Omental fat pad (tissue), 4 donors: ENCODE results near the gene TRAF2. TPM values are rescaled to one million over a fixed set of nuclear protein-coding genes. Genes with fewer than 3 reads are reported as not detected.

Experiments used
- ATAC-seq: fragments of 150-250 bp; one replicate; pipeline ENCODE4 v1.9.1; 2016; ENCODE audit warnings: mild to moderate bottlenecking, moderate library complexity; ENCODE audit not compliant: low FRiP score
- DNase-seq: peaks from one replicate; pipeline ENCODE4 v3.0.0-alpha.2; 2019; ENCODE audit warnings: low spot score
- CTCF ChIP-seq, 3 donors: fragments of 450-650 bp; IDR thresholded peaks; one replicate each; pipeline ENCODE4 v1.5.1; 2016 to 2017; ENCODE audit warnings: antibody characterized with exemption in 3 of 3, mild to moderate bottlenecking in 3 of 3, moderate library complexity in 2 of 3
- total RNA-seq, 4 donors: library from RNA; depleted of rRNA; stranded (reverse); fragments of >200 nt; gene quantifications; one replicate each; pipeline ENCODE4 v1.1.0, GENCODE V29; 2016

The TRAF2 gene
- total RNA-seq, 4 donors from 2014 or later = 3.2 to 9.1 (median 5.1) TPM

- DNase-seq = no peak
- ATAC-seq = no peak
- TF ChIP-seq CTCF (IDR thresholded peaks at IDR 0.05) = no peak
Measured at GRCh38 chr9:136844761-136845464, 41.4 kb upstream of the TRAF2 start.

DNA sequence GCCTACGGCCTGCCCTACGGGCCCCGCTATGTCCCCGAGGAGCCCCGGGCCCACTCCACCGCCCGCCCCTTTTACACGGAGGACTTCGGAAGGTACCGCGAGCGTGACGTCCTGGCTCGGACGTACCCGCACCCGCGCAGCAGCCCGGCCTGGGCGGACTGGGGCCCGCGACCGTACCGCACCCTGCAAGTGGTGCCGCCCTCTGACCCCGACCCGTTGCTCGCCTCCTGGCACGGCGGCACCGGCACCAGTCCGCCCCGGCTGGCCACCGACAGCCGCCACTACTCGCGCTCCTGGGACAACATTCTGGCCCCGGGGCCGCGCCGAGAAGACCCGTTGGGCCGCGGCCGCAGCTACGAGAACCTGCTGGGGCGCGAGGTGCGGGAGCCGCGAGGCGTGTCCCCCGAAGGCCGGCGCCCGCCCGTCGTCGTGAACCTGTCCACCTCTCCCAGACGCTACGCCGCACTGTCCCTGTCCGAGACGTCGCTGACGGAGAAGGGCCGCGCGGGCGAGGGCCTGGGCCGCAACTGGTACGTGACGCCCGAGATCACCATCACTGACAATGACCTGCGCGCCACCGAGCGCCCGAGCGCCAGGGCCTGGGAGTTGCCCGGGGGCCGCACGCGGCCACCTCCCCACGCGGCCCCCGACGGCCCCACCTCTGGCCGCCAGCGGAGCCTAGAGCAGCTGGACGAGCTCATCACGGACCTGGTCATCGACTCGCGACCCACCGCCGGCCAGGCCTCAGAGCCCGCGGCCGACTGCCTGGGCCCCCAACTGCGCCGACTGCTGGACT is 40.7 kb upstream of the TRAF2 start:
- DNase-seq (no peak), ATAC-seq (no peak)
- no peak for TF ChIP-seq CTCF (IDR thresholded peaks at IDR 0.05)

GRCh38 chr9:136846376-136847087 is 39.8 kb upstream of the TRAF2 start:
- DNase-seq (no peak), ATAC-seq (no peak)
- no peak for TF ChIP-seq CTCF (IDR thresholded peaks at IDR 0.05)

GRCh38 chr9:136847088-136847825 is 39.1 kb upstream of the TRAF2 start:
- ATAC-seq = no peak
- no peak for TF ChIP-seq CTCF (IDR thresholded peaks at IDR 0.05)
- no peak for DNase-seq

DNA sequence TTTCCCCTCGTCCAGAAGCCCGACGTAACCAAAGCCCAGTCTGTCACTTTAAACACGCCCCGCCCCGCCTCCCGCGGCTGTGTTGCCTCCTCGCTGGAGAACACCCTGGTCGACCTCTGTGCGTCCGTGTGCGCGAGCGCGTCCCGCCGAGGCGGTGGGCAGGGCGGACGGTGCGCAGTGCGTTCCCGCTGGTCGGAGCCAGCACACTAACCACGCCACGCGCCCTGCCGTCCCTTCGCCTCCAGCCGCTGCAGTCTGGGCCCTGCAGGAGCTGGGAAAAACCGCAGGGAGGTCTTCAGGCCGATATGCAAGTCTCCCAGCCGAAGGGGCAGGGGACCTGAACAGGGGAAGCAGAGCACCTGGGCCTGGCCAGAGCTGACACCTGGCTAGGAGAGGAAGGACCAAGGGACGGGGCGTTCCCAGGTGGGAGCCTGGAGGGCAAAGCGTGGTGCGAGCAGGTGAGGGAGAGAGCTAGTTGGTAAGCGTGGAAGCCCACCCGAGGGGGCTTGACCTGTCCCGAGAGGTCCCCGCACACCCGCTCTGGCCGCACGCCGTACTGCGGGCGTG is 38.4 kb upstream of the TRAF2 start:
- TF ChIP-seq CTCF (IDR thresholded peaks at IDR 0.05) = no peak
- DNase-seq (peak; percentile 58), ATAC-seq (no peak)

DNA sequence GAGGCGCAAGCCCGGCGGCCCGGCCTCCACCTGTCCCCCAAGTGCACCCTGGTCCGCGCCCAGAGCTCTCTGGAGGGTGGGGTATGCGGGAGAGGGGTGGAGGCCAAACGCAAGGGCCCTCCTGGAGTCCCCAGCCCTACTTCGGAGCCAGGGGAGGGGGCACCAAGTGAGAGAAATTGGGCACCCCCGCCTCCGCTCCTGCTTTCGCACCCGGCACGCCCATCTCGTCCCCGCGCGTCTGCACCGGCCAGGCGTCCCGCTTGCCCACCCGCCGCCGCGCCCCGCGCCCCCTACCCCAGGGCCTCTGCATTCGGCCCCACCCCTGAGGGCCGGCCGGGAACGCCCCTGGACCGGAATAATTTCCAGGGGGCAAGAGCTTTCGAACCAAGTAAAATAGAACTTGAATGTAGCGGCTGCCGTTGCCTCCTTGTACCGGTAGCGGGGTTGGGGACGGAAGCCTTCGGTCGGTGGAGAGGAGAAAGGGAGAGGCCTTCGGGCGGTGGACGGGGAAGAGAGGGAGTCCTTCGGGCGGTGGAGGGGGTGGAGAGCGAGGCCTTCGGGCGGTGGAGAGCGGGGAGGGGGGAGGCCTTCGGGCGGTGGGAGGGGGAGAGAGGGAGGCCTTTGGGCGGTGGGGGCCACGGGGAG is 37.8 kb upstream of the TRAF2 start:
- ATAC-seq (peak; percentile 8), DNase-seq (no peak)
- no peak for TF ChIP-seq CTCF (IDR thresholded peaks at IDR 0.05)
